GM12878 (cell line): ENCODE results near the gene MARVELD3. TPM values are rescaled to one million over a fixed set of nuclear protein-coding genes. Genes with fewer than 3 reads are reported as not detected.

Experiments
- ATAC-seq: fragments of 200-7000 bp; cut with Tn5 transposase; 3 replicates; pipeline ENCODE4 v1.9.1; 2020; ENCODE audit warnings: mild to moderate bottlenecking, moderate library complexity
- BruUV-seq: library from RNA; stranded (reverse); fragments of 400-500 nt; replicated peaks from 2 replicates; lab custom pipeline; 2021; lab: Mats Ljungman, UMichigan
- CTCF ChIA-PET: fragments of 300-600 bp; sonication (Branson Sonifier 250); formaldehyde crosslinking; extraction: SDS; loops from one replicate; lab custom pipeline; 2021; ENCODE audit warnings: inconsistent platforms; lab: Yijun Ruan, JAX
- POLR2A ChIA-PET: fragments of 350-600 bp; formaldehyde crosslinking; extraction: SDS; loops from one replicate; lab custom pipeline; 2021; ENCODE audit warnings: inconsistent platforms; lab: Charles Lee
- RAD21 ChIA-PET: fragments of 300-600 bp; sonication (Branson Sonifier 250); formaldehyde crosslinking; loops from one replicate; lab custom pipeline; 2023; ENCODE audit warnings: antibody characterized with exemption; ENCODE audit not compliant: unreplicated experiment; lab: Charles Lee
- SMC1A ChIA-PET: fragments of 300-600 bp; sonication (Branson Sonifier 250); formaldehyde crosslinking; loops from one replicate; lab custom pipeline; 2023; ENCODE audit not compliant: unreplicated experiment, uncharacterized antibody; lab: Charles Lee
- DNase-seq: peaks from one replicate; pipeline ENCODE4 v3.0.0-alpha.2; 2011; ENCODE audit warnings: low read depth, low spot score
- FAIRE-seq: peaks from 3 replicates; lab custom pipeline; 2011; peaks lifted over from hg19 to GRCh38; lab: Jason Lieb, UNC
- H2AFZ ChIP-seq: 2 replicates; pipeline ENCODE4 v1.6.0; 2011; ENCODE audit warnings: low read depth, low read length, control low read depth; ENCODE audit not compliant: control insufficient read depth
- H3K27ac ChIP-seq: 2 replicates; pipeline ENCODE4 v1.5.1; 2011; ENCODE audit warnings: control low read depth; ENCODE audit not compliant: control insufficient read depth, insufficient read depth
- H3K27me3 ChIP-seq, 2 experiments: replicated peaks in 1 of 2; 2 replicates each; pipeline versions ENCODE4 v1.6.0 to v1.6.1; 2011; ENCODE audit warnings: low read length in 1 of 2; ENCODE audit not compliant: control insufficient read depth in 2 of 2, insufficient read depth in 2 of 2
- H3K36me3 ChIP-seq, 2 experiments: 2 replicates each; pipeline ENCODE4 v1.5.1; 2011; ENCODE audit warnings: low read length in 1 of 2; ENCODE audit not compliant: control insufficient read depth in 2 of 2, insufficient read depth in 2 of 2
- H3K4me1 ChIP-seq: 2 replicates; pipeline ENCODE4 v1.6.1; 2011; ENCODE audit warnings: mild to moderate bottlenecking, low read length, moderate library complexity, mixed read lengths; ENCODE audit not compliant: control insufficient read depth, insufficient read depth
- H3K4me2 ChIP-seq: 2 replicates; pipeline ENCODE4 v1.6.0; 2011; ENCODE audit warnings: control low read depth; ENCODE audit not compliant: control insufficient read depth, insufficient read depth
- H3K4me3 ChIP-seq: fragments of 200-600 bp; sonication (generic); 2 replicates; pipeline ENCODE4 v1.5.1; 2016
- H3K79me2 ChIP-seq: 2 replicates; pipeline ENCODE4 v1.6.0; 2011; ENCODE audit warnings: low read length; ENCODE audit not compliant: control insufficient read depth, insufficient read depth
- H3K9ac ChIP-seq: 2 replicates; pipeline ENCODE4 v1.8.0; 2011; ENCODE audit warnings: low read length, control low read depth, mixed read lengths; ENCODE audit not compliant: control insufficient read depth, insufficient read depth
- H3K9me3 ChIP-seq: replicated peaks from 3 replicates; pipeline ENCODE4 v1.5.1; 2011; ENCODE audit warnings: mild to moderate bottlenecking, low read length; ENCODE audit not compliant: control insufficient read depth, insufficient read depth
- H4K20me1 ChIP-seq: 2 replicates; pipeline ENCODE4 v1.6.0; 2011; ENCODE audit not compliant: control insufficient read depth, insufficient read depth
- BCL11A ChIP-seq: IDR thresholded peaks from 2 replicates; pipeline ENCODE4 v1.6.1; 2011; ENCODE audit warnings: low read depth, low read length
- HDAC6 ChIP-seq: fragments of 200-600 bp; sonication (generic); IDR thresholded peaks from one replicate; pipeline ENCODE4 v1.8.0; 2017; ENCODE audit warnings: antibody characterized with exemption; ENCODE audit not compliant: unreplicated experiment
- HSF1 ChIP-seq: fragments of 150-350 bp; IDR thresholded peaks from 2 replicates; pipeline ENCODE4 v1.6.1; 2014; ENCODE audit warnings: mild to moderate bottlenecking, low read depth, low read length
- KAT2A ChIP-seq: conservative IDR thresholded peaks from 2 replicates; pipeline ENCODE4 v1.6.1; 2011; ENCODE audit warnings: low read depth, low read length; ENCODE audit not compliant: control insufficient read depth
- NKRF ChIP-seq: fragments of 450-650 bp; conservative IDR thresholded peaks from 2 replicates; pipeline ENCODE4 v1.6.1; 2017; ENCODE audit warnings: mild to moderate bottlenecking, moderate library complexity
- PAX5 ChIP-seq: IDR thresholded peaks from 2 replicates; pipeline ENCODE4 v1.6.1; 2011; ENCODE audit warnings: low read depth, low read length, borderline replicate concordance
- RAD21 ChIP-seq: IDR thresholded peaks from 2 replicates; pipeline ENCODE4 v1.6.1; 2011; ENCODE audit warnings: mild to moderate bottlenecking, low read depth, low read length, moderate library complexity; ENCODE audit not compliant: insufficient read depth
- SPI1 ChIP-seq: IDR thresholded peaks from 2 replicates; pipeline ENCODE4 v1.6.1; 2011; ENCODE audit warnings: low read depth, mild to moderate bottlenecking, low read length, moderate library complexity, borderline replicate concordance; ENCODE audit not compliant: insufficient read depth
- ZBTB40 ChIP-seq: fragments of 450-650 bp; IDR thresholded peaks from 2 replicates; pipeline ENCODE4 v1.6.1; 2016; ENCODE audit warnings: mild to moderate bottlenecking, moderate library complexity, borderline replicate concordance
- ZNF207 ChIP-seq: fragments of 450-650 bp; IDR thresholded peaks from 2 replicates; pipeline ENCODE4 v1.6.1; 2014; ENCODE audit warnings: antibody characterized with exemption, mild to moderate bottlenecking, borderline replicate concordance
- WGBS: methylation state at CpG from one replicate; pipeline ENCODE4 v1.1.6; 2016; ENCODE audit warnings: low lambda C conversion rate; ENCODE audit not compliant: insufficient replicate concordance, insufficient coverage; ENCODE audit errors: missing lambda C conversion rate; 5-methylcytosine and 5-hydroxymethylcytosine counted together
- in situ Hi-C: fragments of 300-500 bp; cut with MboI; formaldehyde crosslinking; loops from 9 replicates; pipeline ENCODE4 v1.14.3; 2018; ENCODE audit warnings: mixed read lengths
- intact Hi-C: fragments of 100-400 bp; cut with micrococcal nuclease; formaldehyde crosslinking; loops from one replicate; pipeline ENCODE4 v1.14.2; 2022; ENCODE audit not compliant: unreplicated experiment
- polyA plus RNA-seq, 11 experiments: library from polyadenylated mRNA; depleted of rRNA in 4 of 11; unstranded in 6 of 11; stranded (reverse) in 5 of 11; fragments of >200 nt; fragmentation: Nextera tagmentation in 4 of 11; fragmentation: Illumina TruSeq in 1 of 11; extraction: Ambion mirVana in 4 of 11; extraction: Trizol in 1 of 11; gene quantifications; 1 replicate in 1 of 11; 2 replicates in 10 of 11; pipeline versions ENCODE4 v1.2.1 to v1.2.3, GENCODE V29; 2011 to 2016; ENCODE audit warnings: inconsistent platforms in 2 of 11, missing spikeins in 2 of 11, low read depth in 1 of 11
- total RNA-seq, 4 experiments: library from RNA; depleted of rRNA in 3 of 4; stranded (reverse); fragments of >200 nt in 3 of 4; fragmentation: Illumina TruSeq in 1 of 4; extraction: Trizol in 1 of 4; gene quantifications; 2 replicates each; pipeline versions ENCODE4 v1.2.1 to v1.2.3, GENCODE V29; 2013 to 2021

Gene MARVELD3
- total and polyA plus RNA-seq, 10 of the 15 experiments (the other 5 are each of a cell fraction or from before 2014, with no cell fraction given) = 0.03 to 0.18 (median 0.09) TPM; not detected in 4

- Histone ChIP-seq H3K4me1 (no peaks in the 10 kb centered on the region), H3K9me3 (no peaks in the 10 kb centered on the region), H3K9ac (no peak overlapping the region), H3K27me3 (no peaks in the 10 kb centered on the region), H3K4me2 (no peak overlapping the region), H4K20me1 (no peaks in the 10 kb centered on the region), H3K79me2 (no peaks in the 10 kb centered on the region), H3K36me3 (no peaks in the 10 kb centered on the region), H3K4me3 (no peak overlapping the region), H3K27ac (no peak overlapping the region), H2AFZ (no peak overlapping the region)
- no peak for DNase-seq
- no TSS peak for BruUV-seq
- ChIA-PET RAD21 (interaction anchor here (1.2 kb wide), 1 partner anchor 18 kb away, joined by 3 read pairs; no protein-coding TSS in a partner anchor), POLR2A (no interaction called here), SMC1A (interaction anchor here (0.8 to 1.6 kb wide), 3 partner anchors 17 to 20 kb away, joined by 3 to 5 read pairs (median 4); no protein-coding TSS in a partner anchor), CTCF (interaction anchor here (1.4 to 3.5 kb wide), 4 partner anchors 15 to 55 kb away, joined by 3 to 12 read pairs (median 8); no protein-coding TSS in a partner anchor)
- 41% methylated on average over 3 of the region's 3 CpGs for WGBS
- in situ Hi-C loops = no loop called here
- no peak for FAIRE-seq
- no peak for TF ChIP-seq ZBTB40
- no peak for TF ChIP-seq HSF1
- TF ChIP-seq HDAC6 = no peak
- no peak for TF ChIP-seq RAD21
- TF ChIP-seq PAX5 = no peak
- TF ChIP-seq SPI1 = no peak
- TF ChIP-seq KAT2A = no peak
- TF ChIP-seq NKRF = no peak
- TF ChIP-seq ZNF207 = no peak
- TF ChIP-seq BCL11A = no peak
- intact Hi-C loops = no loop called here
- ATAC-seq = no peak
Observed at GRCh38 chr16:71593048-71593999, 32.7 kb upstream of the MARVELD3 start.
